Stimulated activated CD8-positive, alpha-beta memory T cell treated with anti-CD3 and anti-CD28 coated beads, Interleukin-15, amount 100 ng/mL, for 24 hours (primary cell): ENCODE data around the gene SACS.
"Not testable (repeated sequence)": the region's sequence is repeated elsewhere in the genome, so short reads cannot be mapped to it uniquely, and the experiment has no call there.

Experiments used
- DNase-seq: peaks from one replicate; pipeline ENCODE4 v3.0.0-alpha.2; 2020; ENCODE audit warnings: low read depth

Gene SACS

DNA sequence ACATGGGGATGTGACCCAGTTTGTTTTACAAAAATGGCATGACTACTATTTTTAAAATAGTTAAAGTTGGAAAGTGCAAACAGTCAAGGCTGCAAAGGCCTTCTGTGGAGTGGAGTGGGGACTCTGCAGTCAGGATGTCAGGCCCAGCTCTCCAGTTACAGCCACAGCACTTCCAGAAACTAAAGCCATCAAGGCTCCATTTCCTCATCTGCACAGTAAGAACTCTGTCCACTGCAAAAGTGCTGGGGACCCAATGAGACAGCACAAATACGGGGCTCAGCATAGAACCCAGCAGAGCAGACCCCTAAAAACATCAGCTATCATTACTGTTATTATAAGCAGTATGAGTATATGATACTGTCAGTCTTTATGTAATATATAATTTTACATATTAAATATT, 73.6 kb downstream of the SACS start:
- no peak for DNase-seq

DNA sequence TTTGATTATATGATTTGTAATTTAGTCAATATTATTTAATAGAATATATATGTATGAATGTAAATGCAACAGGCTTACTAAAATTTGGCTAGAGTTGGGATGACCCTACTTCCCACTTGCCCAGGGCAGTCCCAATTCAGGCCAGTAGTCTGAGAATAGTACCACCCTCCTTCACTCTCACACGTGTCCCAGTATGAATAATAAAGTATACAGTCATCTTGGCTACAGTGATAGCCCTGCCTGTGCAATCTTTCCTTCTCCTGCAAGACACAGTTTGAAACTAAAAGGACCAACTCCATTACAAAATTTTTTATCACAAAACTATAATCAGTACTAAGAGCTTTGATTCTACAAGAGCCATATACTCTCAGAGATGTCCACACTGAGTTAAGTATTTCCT, 76.2 kb downstream of the SACS start:
- no peak for DNase-seq

DNA sequence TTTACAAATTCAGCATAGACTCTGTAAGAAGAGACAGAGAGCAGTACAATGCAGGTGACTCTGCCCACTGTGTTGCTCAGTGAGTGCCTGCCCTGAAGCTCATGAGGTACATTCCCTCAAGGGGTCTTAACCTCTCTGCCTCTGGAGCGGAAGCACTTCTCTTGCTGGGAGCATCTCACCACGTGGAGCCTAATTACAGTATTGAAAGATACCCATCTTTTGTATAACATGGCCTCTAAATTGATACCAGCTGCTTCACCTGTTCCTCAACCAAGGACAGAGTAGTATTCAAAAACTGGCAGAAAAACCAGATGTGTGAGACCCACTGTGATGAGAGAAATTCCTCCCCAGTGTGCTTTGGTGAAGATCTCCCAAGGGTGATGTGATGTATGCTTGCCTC, 77.1 kb downstream of the SACS start:
- DNase-seq: no peak

DNA sequence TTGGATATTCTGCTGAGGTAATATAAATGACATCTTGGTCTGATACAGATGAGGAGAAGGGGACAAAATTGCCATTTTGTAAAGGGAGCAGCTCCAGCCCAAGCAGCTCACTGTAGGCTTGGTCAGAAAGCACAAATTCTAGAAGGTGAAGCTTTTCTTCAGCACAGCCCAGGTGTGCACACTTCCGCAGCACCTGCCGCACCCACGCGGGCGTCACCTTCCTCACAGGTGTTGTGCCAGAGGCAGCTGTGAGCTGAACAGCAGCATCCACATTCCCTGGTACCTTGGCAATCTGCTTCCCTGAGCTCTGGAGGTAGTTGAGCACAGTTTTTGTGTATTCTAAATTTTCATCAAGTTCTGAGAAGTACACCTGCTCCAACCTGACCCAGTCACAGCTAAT, 79.0 kb downstream of the SACS start:
- DNase-seq: no peak

DNA sequence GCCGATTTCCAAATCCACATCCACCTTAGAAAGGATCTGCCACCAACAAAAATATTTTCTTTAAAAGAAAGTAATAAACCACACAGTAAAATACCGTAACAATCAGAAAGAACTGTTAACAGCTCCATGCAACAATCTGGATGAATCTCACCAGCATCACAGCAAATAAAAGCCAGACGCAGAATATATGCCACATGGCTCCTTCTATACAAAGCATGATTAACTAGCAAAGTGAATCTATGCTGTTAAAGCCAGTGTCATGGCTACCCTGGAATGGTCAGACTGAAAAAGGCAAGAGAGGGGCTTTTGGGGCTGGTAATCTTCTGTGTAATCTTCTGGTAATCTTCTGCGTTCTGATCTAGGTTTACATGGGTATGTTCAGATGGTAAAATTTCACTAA, 81.3 kb downstream of the SACS start:
- DNase-seq: no peak

DNA sequence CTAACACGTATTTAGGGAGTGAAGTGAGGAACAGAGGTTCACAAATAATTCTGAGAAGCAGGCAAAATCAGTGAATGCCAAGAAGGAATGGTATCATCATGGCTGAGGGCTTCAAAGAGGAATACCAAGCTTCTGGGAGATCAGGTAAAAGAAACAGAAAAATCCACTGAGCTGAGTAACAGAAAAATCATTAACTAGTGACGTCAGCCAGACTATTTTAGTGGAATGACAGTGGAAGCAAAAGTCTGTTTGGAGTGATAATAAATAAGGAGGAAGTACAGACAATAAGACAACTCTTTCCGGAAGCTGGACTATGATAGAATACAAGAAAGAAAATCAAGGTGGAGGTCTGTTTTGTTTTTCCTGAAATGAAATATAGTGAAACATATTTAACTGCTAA, 83.5 kb downstream of the SACS start:
- no peak for DNase-seq

DNA sequence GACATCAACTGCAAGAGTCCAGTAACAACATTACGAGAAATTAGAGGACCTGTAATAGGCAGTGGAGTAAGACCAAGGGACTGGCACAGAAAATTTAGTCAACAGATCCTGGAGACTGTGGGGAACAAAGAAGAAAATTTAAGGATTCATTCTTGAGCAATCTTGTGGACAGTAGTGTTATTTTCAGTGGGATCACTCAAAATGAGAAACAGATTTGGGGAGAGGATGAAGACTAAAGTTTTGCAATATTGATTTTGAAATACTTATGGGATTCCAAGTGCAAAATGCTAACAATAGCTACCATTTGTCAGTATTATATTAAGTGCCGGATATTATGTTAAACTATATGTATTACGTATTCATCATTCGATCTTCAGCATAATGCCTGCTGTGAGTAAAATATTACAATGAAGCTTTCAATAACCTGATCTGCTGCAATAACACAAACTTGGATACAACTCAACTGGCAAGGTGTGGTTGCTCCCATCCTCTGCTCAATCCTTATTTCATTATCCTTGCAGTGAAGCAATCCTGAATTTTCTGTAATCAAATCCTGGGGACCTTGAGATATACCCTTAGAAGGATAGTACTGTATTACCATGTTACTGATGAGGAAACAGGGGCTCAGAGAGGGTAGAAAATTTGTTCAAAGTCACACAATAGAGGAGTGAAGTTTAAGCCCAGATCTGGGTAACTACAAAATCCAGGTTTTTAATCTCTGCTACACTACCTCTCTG, 84.2 kb downstream of the SACS start:
- no peak for DNase-seq

DNA sequence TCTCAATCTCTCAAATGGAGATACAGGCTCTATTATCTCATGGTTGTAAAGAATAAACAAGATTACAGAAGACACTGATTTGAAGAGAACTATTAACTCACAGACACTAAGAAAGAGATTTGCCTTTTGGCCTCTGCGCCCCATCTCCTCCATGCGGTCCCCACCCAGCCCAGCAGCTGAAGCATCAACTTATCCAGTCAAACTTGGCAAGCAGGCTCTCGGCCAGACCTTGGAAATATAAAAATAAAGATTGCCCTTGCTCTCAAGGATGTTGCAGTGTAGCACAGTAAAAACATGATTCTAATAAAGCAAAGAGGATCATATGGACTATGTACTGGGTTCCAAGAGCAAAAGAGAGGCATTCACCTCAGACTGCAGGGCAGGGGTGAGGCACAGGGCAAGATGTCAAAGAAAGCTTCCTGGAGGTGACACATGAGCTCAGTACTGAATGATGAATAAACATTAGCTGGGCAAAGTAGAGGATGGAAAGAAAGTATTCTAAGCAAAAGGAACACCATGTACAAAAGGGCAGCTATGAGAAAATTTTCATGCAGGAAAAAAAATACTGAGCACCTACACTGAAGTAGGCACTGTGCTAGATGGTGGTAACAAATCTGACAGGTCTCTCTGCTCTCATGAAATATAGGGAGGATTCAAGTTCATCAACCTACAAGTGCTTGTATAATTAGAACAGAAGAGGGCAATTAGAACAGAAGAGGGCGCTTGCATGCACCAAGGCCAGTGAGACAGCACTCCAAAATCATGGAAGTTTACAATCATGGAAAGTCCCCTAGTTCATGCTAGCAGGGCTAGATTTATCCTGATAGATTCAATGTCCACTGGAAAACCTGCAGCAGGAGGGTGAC, 85.0 kb downstream of the SACS start:
- DNase-seq: no peak

DNA sequence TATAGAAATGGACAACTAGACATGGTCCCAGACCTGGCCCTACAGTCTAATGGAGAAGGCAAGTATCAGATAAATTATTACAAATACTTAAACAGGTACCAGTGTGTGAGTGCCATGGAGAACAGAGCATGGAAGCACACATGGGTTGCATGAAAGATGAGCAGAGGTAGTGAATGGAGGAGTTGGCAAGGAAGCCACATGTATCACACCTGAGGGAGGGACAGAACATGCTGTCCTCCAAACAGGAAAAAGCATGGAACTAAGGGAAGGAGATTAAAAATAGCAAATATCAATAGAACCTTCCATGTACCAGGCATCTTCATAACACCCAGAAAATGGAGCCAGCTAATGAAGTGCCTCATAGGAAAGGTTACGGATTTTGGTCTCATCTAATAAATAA, 85.9 kb downstream of the SACS start:
- no peak for DNase-seq

DNA sequence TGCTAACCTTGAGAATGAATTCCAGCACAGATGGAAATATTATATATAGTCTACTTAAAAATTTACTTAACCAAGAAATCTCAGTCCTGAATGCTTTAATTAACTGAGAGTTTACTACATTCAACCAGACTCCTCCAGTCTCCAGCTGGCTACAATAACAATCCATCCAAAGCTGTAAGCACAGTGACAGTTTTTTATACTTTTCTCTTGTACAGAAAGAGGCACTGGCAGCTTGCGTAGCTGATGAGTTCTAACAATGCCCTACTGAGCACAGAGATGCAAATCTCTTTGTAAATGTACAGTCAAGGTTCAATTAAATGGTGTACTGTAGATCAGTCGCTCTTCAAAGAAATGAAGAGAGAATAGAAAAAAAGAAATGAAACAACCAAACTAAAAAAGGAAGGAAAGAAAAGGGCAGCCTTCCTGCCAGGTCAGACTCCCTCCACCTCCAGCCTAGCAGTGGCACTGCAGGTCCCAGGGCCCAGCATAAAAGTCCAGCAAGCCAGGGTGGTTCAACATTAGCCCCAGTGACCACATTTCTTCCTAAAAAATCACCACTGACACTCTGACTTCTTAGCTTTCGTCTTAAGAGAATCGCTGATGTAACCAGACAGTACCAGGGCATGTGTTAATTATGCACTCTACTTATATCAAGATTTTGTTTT, 88.4 kb downstream of the SACS start:
- no peak for DNase-seq

DNA sequence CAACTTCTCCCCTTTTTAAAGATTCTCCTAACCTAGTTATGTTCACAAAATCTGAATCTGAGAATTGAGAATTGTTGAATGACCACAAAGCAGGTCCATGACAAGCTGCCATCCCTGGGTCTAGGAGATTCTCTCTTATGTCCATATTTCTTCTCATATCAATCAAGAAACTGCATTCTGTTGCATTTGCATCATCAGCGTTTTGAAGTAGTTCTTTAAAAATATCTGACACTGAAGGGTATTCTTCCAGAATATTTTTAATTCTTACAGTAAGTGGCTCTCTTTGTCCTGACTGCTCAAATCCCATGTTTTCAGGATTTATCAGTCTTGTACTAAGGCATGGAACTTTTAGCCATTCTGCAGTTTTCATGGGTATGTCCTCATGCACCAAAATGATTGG, 94.3 kb downstream of the SACS start:
- no peak for DNase-seq

DNA sequence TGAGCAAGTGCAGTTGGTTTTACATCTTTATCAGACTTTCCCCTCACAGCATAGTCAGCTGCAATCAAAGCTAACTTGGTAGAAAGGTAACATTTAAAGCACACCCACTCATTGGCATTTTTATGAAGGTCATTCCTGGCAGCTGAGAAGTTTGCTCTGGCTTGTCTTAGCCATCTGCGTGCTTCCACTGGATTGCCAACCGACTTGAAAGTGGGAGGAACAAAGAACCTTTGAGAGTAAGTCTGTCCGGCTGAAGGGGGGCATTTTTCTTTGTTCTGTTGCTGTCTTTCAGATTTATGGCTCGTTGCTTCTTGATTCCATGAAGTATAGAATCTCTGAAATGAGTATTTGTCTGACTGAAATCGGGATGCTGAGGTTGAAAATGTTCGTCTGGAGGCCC, 103.1 kb downstream of the SACS start:
- DNase-seq: no peak

DNA sequence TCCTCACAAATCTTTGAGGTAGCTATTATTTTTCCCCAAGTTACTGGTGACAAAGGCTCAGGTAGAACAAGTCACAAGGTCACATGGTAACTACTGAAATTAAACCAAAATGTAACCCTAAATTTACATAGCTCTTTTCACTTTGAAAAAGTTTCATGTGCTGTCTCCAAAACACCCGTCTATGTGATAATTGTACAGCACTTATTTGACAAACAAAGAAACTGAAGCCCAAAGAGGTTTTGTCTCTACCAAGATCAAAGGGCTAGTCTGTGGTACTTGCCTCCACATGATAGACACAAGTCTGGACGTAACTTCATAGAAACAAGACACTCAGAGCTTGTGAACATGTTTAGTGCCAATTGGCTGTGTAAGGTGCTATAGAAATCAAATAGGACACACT, 108.3 kb downstream of the SACS start:
- no peak for DNase-seq

DNA sequence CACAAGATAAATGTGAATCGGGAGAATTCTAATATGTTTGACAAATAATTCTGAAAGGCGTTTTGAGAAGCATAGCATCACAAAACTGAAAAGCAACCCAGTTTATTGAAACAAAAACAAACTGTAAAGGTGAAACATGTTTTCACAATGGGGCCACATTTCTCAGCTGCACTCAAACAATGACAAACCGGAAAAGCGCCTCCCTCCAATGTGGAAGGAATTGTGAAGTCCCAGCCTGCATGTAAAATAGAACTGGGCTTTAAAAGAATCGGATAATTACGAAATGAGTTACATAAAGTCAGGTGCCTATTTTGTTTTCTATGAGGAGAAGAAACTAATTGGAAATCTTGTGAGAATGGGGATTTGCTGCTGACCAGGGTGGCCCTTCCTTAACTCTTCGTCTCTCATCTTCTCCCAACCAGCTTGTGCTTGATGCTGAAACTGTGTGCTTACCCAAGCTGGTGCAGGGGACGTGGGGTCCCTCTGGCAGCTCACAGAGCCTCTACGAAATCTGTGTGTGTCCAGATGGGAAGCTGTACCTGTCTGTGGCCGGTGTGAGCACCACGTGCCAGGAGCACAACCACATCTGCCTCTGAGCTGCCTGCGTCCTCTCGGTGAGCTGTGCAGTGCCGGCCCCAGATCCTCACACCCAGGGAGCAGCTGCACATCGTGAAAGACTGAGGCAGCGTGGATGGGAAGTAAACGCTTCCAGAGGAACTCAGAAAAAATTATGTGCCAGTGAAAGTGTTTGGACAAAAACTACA, 109.4 kb downstream of the SACS start:
- DNase-seq: no peak

DNA sequence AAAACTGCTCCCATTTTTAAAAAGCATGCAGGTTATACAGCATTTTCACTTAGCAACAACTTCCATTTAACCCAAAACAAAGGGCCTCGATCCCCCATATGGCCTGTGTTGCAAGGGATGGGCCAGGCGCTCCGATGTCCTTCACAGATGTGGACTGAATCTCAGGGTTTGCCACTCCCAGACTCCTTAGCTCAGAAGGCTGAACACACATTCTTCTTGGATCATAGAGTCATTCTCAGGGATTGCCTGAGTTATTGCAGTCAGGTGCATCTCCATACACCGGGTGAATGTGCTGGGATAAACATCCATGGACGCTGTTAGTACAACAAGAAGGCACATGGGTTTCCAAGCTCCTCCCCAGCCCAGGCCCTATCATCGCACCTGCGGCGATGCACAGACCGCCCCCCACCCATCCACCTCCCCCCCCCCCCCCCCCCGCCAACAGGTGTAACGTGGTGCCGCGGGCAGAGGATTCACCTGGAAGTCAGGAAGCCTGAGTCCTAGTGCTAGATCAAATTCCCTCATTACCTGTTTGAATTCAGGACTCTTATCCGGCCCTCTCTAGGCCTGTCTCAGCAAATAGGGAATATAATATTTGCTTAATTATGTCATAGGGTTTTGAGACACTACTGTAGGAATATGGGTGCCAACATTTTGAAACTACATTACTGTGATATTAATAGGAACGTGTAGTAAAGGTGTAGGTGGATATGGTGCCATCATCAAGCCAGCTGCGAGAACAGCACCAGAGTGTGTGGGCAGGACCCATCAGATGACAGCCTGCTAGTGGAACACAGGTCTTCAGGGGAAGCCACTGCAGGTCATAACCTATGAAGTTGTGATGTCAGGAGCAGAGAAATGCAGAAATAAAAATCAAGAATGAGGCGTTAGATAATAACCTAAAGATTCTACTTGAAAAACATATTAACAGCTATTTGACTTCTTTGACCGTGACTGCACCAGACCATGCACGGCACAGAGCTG, 110.9 kb downstream of the SACS start:
- DNase-seq: no peak

DNA sequence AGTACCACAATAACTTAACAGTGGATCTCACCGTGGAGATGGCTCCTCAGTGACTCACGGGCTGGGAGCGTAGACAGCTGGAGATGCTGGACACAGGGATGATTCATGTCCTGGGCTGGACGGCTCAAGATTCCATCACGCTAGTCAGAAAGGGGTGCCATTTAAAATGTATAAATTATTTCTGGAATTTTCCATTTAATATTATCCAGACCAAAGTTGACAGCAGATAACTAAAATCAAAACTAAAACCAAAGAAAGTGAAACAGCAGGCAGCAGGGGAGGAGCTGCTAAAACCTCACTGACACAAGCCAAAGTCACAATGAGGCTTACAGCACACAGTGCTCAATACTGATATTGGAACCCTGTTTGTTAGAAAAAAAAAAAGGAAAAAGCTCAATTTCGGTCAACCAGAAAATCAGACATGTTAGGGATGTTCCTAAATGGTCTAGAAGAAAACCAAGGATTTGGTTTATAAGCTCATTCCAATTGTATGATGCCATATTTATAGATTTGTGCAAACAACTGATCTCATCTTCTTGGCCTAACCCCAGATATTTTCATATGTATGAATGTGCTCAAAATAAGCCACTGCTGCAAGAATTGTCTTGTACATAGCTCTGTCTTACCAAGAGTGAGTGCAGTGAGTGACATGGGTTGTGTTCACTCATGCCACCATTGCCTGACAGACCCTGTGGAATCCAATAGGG, 111.8 kb downstream of the SACS start:
- no peak for DNase-seq

DNA sequence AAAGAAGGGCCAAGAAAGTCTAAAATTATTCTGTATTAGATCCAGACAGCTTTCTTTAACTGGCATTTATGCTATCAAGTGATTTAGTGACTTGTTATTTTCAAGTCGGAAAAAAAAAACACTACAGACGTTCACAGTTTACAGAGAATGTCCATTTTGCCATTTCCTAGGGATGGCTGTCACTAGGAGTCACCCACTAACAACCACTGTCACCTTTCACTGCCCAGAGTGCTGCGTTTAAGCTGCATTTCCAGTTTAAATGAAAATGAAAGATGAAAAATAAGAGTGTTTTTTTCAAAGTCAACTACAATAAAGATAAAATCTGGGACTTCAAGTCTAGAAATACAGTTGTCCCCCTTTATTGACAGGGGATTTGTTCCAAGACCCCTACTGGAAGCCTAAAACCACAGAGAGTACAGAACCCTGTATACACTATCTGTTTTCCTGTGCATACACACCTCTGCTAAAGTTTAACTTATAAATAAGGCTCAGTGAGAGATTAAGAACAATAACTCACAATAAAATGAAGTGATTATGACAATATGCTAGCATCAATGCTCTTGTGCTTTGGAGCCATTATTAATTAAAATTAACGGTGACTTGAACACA, 112.5 kb downstream of the SACS start:
- no peak for DNase-seq

DNA sequence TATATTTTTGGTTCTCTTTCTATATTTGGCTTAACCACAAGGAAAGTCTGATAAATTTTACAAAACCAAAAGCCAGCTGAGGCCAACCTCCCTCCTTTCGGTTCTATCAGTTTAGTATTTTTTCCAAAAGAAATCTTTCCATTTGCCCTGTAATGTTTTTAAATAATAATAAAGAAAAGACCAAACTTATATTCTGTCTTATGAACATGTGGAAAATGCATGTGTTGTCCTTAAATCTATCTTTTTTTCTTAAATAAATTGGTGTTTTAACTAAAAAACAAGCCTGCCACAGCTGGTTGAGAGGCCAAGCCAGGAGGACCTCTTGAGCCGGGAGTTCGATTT, 113.6 kb downstream of the SACS start:
- DNase-seq: no peak

DNA sequence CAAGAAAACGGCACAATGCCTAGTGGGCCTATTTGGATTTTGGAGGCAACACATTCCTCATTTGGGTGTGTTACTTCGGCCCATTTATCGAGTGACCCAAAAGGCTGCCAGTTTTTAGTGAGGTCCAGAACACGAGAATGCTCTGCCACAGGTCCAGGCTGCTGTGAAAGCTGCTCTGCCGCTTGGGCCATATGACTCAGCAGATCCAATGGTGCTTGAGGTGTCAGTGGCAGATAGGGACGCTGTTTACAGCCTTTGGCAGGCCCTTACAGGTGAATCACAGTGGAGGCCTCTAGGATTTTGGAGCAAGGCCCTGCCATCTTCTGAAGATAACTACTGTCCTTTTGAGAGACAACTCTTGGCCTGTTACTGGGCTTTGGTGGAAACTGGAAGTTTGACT, 118.7 kb downstream of the SACS start:
- DNase-seq: not testable (repeated sequence)

DNA sequence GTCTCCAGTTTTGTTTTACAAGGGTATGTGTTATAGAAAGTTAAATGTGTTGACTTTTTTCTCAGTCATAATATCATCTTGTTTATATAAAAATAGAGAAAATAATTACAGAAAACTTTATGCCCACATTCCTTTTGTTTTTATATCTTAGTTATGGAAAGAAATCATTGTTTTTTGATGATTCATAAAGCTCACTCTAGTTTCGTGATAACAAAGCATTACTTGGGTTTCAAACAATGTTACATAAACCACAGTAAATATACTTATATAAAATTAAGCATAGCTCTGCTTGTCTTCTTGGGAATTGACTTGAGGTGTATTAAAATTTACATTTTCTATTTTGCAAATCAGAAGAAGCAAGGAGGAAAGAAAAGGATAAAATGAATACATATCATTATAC, 140.9 kb downstream of the SACS start:
- no peak for DNase-seq
